Stimulated activated CD4-positive, alpha-beta T cell treated with anti-CD3 and anti-CD28 coated beads, Interleukin-15, amount 100 ng/mL, for 24 hours (primary cell): ENCODE measurements around the gene SMCO4.
"Not testable (repeated sequence)": the region's sequence is repeated elsewhere in the genome, so short reads cannot be mapped to it uniquely, and the experiment has no call there.

Experiments used
- DNase-seq: peaks from one replicate; pipeline ENCODE4 v3.0.0-alpha.2; 2020

Gene SMCO4

GRCh38 chr11:93463666-93464065 lies 79.5 kb downstream of the SMCO4 start:
- not testable (repeated sequence) for DNase-seq

GRCh38 chr11:93458286-93458685 lies 84.9 kb downstream of the SMCO4 start:
- DNase-seq: no peak

GRCh38 chr11:93444617-93445073 lies 98.5 kb downstream of the SMCO4 start:
- DNase-seq: peak; percentile 35

GRCh38 chr11:93443232-93443631 lies 100.0 kb downstream of the SMCO4 start:
- not testable (repeated sequence) for DNase-seq

- DNase-seq: no peak
Measured at GRCh38 chr11:93432247-93432646, 110.9 kb downstream of the SMCO4 start.
